ENCODE results near the gene KLF14. TPM values are rescaled to one million over a fixed set of nuclear protein-coding genes. Genes with fewer than 3 reads are reported as not detected.
A peak's percentile ranks its signal among the peaks of the same experiment; 100 is the strongest.
"Not testable (repeated sequence)": the region's sequence is repeated elsewhere in the genome, so short reads cannot be mapped to it uniquely, and the experiment has no call there.

KLF14 gene
- total and polyA plus RNA-seq, 9 of the 15 experiments (the other 6 are each of a cell fraction or from before 2014, with no cell fraction given), result 0.03 TPM; not detected in 8

- H3K4me3 ChIP-seq; H3K27ac ChIP-seq (ENCODE audit: extremely low read depth, low read depth, low read length); POLR2A ChIA-PET; H2AFZ ChIP-seq (ENCODE audit: low read depth, low read length); in situ Hi-C loops (cut with MboI); CTCF ChIA-PET (ENCODE audit: low intra/inter-chr PET ratio); FAIRE-seq; H3K9ac ChIP-seq (ENCODE audit: insufficient read depth in 1 of 2, low read depth in 2 of 2, low read length in 2 of 2); BruUV-seq (replicated peaks); H3K4me2 ChIP-seq (ENCODE audit: insufficient read depth, low read length); H3K36me3 ChIP-seq (ENCODE audit: control insufficient read depth, insufficient read depth, low read length); H3K4me1 ChIP-seq (replicated peaks in 1 of 2; ENCODE audit: control insufficient read depth in 2 of 2, insufficient read depth in 2 of 2, low read length in 2 of 2); H3K9me3 ChIP-seq (replicated peaks; ENCODE audit: control insufficient read depth, insufficient read depth, low read depth, low read length); H3K27me3 ChIP-seq (ENCODE audit: control insufficient read depth in 2 of 2, insufficient read depth in 2 of 2, low read length in 2 of 2); H4K20me1 ChIP-seq (replicated peaks; ENCODE audit: control insufficient read depth, insufficient read depth, low read length); intact Hi-C loops (cut with micrococcal nuclease); H3K9me1 ChIP-seq (ENCODE audit: control insufficient read depth, insufficient read depth, low read length); H3K79me2 ChIP-seq (ENCODE audit: control insufficient read depth, insufficient read depth, low read length); ATAC-seq; DNase-seq (ENCODE audit: extremely low read depth in 1 of 4, low spot score in 3 of 4): not testable (repeated sequence)
- peak; percentile 64 for TF ChIP-seq ZNF146 (CRISPR knock-in tag; IDR thresholded peaks at IDR 0.05; ENCODE audit: unreplicated experiment)
- WGBS (ENCODE audit: insufficient coverage, low coverage, missing lambda C conversion rate), result 3% methylated on average over 4 of the region's 4 CpGs
Measured at GRCh38 chr7:130764569-130764968, 30.6 kb upstream of the KLF14 start.

- Histone ChIP-seq H2AFZ (ENCODE audit: low read depth, low read length) (no peak overlapping the region), H3K9ac (ENCODE audit: insufficient read depth in 1 of 2, low read depth in 2 of 2, low read length in 2 of 2) (no peak overlapping the region), H3K4me1 (replicated peaks in 1 of 2; ENCODE audit: control insufficient read depth in 2 of 2, insufficient read depth in 2 of 2, low read length in 2 of 2) (no peaks in the 10 kb centered on the region), H3K79me2 (ENCODE audit: control insufficient read depth, insufficient read depth, low read length) (no peaks in the 10 kb centered on the region), H4K20me1 (replicated peaks; ENCODE audit: control insufficient read depth, insufficient read depth, low read length) (no peaks in the 10 kb centered on the region), H3K9me3 (replicated peaks; ENCODE audit: control insufficient read depth, insufficient read depth, low read depth, low read length) (no peaks in the 10 kb centered on the region), H3K9me1 (ENCODE audit: control insufficient read depth, insufficient read depth, low read length) (no peaks in the 10 kb centered on the region), H3K27me3 (ENCODE audit: control insufficient read depth in 2 of 2, insufficient read depth in 2 of 2, low read length in 2 of 2) (peaks cover 8 to 18% of the 10 kb centered on the region in 2 experiments), H3K36me3 (ENCODE audit: control insufficient read depth, insufficient read depth, low read length) (no peaks in the 10 kb centered on the region), H3K27ac (ENCODE audit: extremely low read depth, low read depth, low read length) (no peak overlapping the region), H3K4me2 (ENCODE audit: insufficient read depth, low read length) (no peak overlapping the region), H3K4me3 (no peak overlapping the region)
- FAIRE-seq (peak; percentile 79), DNase-seq (ENCODE audit: extremely low read depth in 1 of 4, low spot score in 3 of 4) (peak; percentile 60 to 73 (median 64)), ATAC-seq (peak; percentile 75)
- CTCF ChIA-PET (ENCODE audit: low intra/inter-chr PET ratio), result interaction anchor here (0.6 to 4.0 kb wide), 9 partner anchors 29 to 1540 kb away, joined by 3 to 27 read pairs (median 5); no protein-coding TSS in a partner anchor
- 2% methylated on average over 2 of the region's 2 CpGs for WGBS (ENCODE audit: insufficient coverage, low coverage, missing lambda C conversion rate)
- POLR2A ChIA-PET, result interaction anchor here (0.7 to 1.5 kb wide), 3 partner anchors 118 to 688 kb away, joined by 3 to 5 read pairs (median 4); partner anchors contain the start of gene KLHDC10
- in situ Hi-C loops (cut with MboI), result loop anchor here (10.0 kb wide), 1 partner anchor 694 kb away; no protein-coding TSS in a partner anchor
- BruUV-seq (replicated peaks), result no TSS peak
- intact Hi-C loops (cut with micrococcal nuclease), result loop anchor here (1.0 to 2.0 kb wide), 4 partner anchors 60 to 696 kb away; no protein-coding TSS in a partner anchor
- no peak for TF ChIP-seq PCBP1 (IDR thresholded peaks at IDR 0.05; ENCODE audit: low read depth, low read length, poor library complexity, severe bottlenecking)
- TF ChIP-seq SMARCC2 (IDR thresholded peaks at IDR 0.05; ENCODE audit: low read depth), result no peak
- TF ChIP-seq FOXP4 (CRISPR knock-in tag; IDR thresholded peaks at IDR 0.05; ENCODE audit: borderline replicate concordance), result no peak
- peak; percentile 51 for TF ChIP-seq ZNF384 (IDR thresholded peaks at IDR 0.05; ENCODE audit: low read depth, low read length)
- TF ChIP-seq ARID4B (CRISPR knock-in tag; IDR thresholded peaks at IDR 0.05), result no peak
- no peak for TF ChIP-seq ZNF12 (CRISPR knock-in tag; IDR thresholded peaks at IDR 0.05)
Measured at GRCh38 chr7:130758429-130759056, 24.5 kb upstream of the KLF14 start.
